GM12874 (cell line): ENCODE measurements around the gene FABP6.

Experiments
- CTCF ChIP-seq: IDR thresholded peaks from 2 replicates; pipeline ENCODE4 v1.5.1; 2011; ENCODE audit warnings: low read depth, mild to moderate bottlenecking, control low read depth, low read length, moderate library complexity; ENCODE audit not compliant: insufficient read depth

Gene FABP6

GRCh38 chr5:160278343-160278742 is 49.0 kb downstream of the FABP6 start:
- TF ChIP-seq CTCF, result no peak

GRCh38 chr5:160280384-160281095 is 51.2 kb downstream of the FABP6 start:
- TF ChIP-seq CTCF, result no peak

- no peak for TF ChIP-seq CTCF
Measured at GRCh38 chr5:160281275-160281674, 52.0 kb downstream of the FABP6 start.

GRCh38 chr5:160284291-160284873 is 55.1 kb downstream of the FABP6 start:
- TF ChIP-seq CTCF, result no peak

GRCh38 chr5:160285316-160285715 is 56.0 kb downstream of the FABP6 start:
- no peak for TF ChIP-seq CTCF

- TF ChIP-seq CTCF, result no peak
Measured at GRCh38 chr5:160286947-160287346, 57.6 kb downstream of the FABP6 start.

GRCh38 chr5:160287378-160288051 is 58.2 kb downstream of the FABP6 start:
- TF ChIP-seq CTCF, result no peak
